ENCODE data around the gene TPBGL. TPM values are rescaled to one million over a fixed set of nuclear protein-coding genes. Genes with fewer than 3 reads are reported as not detected.

TPBGL gene
- total and polyA plus RNA-seq, 2 donors, result 0.38 TPM; not detected in 1

DNA sequence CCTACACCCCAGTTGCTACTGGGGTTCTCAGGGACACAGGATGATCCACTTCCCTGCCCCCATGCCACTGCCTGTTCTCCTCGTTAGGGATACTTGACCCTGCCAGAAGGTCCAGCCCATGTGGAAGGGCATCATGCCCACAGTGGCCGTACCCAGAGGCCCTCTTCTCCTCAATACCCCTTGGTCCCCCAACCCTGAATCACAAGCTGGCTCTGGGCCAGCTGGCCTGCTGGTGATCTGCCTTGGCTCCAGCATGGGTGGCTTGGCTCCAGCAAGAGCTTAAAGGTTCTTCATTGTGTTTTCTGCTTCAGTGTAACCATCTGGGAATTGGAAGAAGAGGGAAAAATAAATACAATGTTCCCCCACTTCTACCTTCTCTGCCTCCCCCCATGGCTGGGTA, 11.1 kb upstream of the TPBGL start:
- no peak overlapping the region for H3K27ac ChIP-seq (ENCODE audit: low read depth)
- DNase-seq (ENCODE audit: extremely low spot score), result no peak
- no peaks in the 10 kb centered on the region for H3K36me3 ChIP-seq (ENCODE audit: insufficient read depth)
- no peak overlapping the region for H3K4me3 ChIP-seq (ENCODE audit: low read depth, low read length)
- WGBS, result 49% methylated on average over 2 of the region's 2 CpGs
- no peaks in the 10 kb centered on the region for H3K4me1 ChIP-seq (ENCODE audit: insufficient read depth)

DNA sequence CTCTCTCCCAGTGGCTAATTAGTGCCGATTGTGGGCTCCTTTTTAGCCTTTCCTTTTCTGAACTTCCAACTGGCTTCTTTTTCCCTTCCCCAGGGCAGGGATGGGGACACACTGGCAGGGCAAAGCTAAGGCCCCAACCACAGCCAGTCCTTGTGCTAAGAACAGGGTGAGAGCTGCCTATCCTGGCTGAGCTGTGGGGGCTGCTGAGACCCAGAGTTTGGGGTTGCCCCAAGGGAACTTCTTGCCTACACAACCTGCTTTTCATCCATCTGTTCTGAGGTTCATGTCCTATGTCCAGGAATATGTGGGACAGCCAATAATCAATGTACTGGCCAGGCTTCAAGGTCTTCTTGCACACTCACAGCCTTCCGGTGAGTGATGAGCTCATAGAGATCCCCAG, 10.0 kb upstream of the TPBGL start:
- Histone ChIP-seq H3K4me3 (ENCODE audit: low read depth, low read length) (no peak overlapping the region), H3K36me3 (ENCODE audit: insufficient read depth) (no peaks in the 10 kb centered on the region), H3K27ac (ENCODE audit: low read depth) (no peak overlapping the region), H3K4me1 (ENCODE audit: insufficient read depth) (no peaks in the 10 kb centered on the region)
- no peak for DNase-seq (ENCODE audit: extremely low spot score)
- WGBS, result 80% methylated on average over 2 of the region's 2 CpGs

DNA sequence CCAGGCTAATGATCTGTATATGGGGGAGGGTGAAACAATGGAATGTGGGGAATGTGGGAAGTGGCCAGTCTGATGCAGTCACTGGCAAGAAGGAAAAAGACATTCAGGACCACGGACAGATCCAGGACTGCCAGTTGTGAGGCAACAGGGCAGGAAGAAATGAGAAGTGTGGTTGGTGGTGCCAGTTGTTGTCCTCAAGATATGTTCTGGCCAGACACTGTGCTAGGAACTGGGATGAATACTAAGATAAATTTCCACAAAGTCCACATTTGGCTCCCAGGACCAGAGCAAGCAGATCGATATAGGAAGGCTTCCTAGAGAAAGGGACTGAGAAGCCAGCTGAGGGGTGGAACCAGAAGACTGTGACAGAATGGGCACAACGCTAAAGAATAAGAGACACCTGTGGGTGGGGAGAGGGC, 6.8 kb upstream of the TPBGL start:
- no peak for DNase-seq (ENCODE audit: extremely low spot score)
- H3K4me1 ChIP-seq (ENCODE audit: insufficient read depth), result no peaks in the 10 kb centered on the region
- H3K36me3 ChIP-seq (ENCODE audit: insufficient read depth), result no peaks in the 10 kb centered on the region
- H3K4me3 ChIP-seq (ENCODE audit: low read depth, low read length), result no peak overlapping the region
- WGBS, result 46% methylated on average over 3 of the region's 3 CpGs
- no peak overlapping the region for H3K27ac ChIP-seq (ENCODE audit: low read depth)

DNA sequence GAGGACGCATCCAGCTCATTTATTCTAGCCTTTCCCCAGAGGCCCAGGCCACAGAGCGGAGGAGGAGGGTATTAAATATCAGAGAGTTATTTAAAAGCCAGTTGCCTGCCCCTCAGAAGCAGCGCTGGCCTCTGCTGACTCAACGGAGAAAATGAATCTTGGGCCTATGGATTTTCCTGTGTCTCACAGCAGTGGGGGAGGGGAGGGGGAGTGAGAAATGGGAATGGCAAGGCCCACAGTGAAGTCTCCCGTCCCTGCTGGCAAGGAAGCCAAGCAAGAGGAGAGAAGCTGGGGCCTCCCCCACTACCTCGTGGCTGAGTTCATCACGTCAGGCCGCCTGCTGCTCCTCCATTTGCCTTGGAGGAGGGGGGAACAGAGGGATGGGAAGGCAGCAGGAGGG, 4.5 kb upstream of the TPBGL start:
- Histone ChIP-seq H3K4me1 (ENCODE audit: insufficient read depth) (no peaks in the 10 kb centered on the region), H3K27ac (ENCODE audit: low read depth) (no peak overlapping the region), H3K36me3 (ENCODE audit: insufficient read depth) (no peaks in the 10 kb centered on the region), H3K4me3 (ENCODE audit: low read depth, low read length) (no peak overlapping the region)
- WGBS, result 38% methylated on average over 8 of the region's 8 CpGs
- no peak for DNase-seq (ENCODE audit: extremely low spot score)

DNA sequence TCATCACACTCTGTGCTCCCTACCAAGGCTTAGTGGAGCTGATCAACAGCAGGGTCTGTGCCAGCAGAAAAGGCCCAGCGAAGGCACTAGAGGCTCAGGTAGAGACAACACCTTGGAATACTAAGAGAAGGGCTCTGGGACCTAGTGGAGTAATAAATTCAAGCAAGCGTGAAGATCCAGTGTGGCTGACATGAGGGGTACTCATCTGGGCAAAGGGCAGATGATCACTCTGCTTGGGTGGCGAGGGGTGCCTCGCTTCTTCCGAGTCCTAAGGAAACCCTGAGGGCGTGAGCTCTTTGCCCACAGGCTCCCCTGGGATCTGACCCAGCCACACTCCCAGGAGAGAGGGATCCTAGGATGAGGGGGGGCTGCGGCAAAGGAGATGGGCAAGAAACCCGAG, 3.5 kb upstream of the TPBGL start:
- H3K4me3 ChIP-seq (ENCODE audit: low read depth, low read length), result no peak overlapping the region
- H3K27ac ChIP-seq (ENCODE audit: low read depth), result no peak overlapping the region
- no peak for DNase-seq (ENCODE audit: extremely low spot score)
- no peaks in the 10 kb centered on the region for H3K36me3 ChIP-seq (ENCODE audit: insufficient read depth)
- 82% methylated on average over 8 of the region's 8 CpGs for WGBS
- no peaks in the 10 kb centered on the region for H3K4me1 ChIP-seq (ENCODE audit: insufficient read depth)

DNA sequence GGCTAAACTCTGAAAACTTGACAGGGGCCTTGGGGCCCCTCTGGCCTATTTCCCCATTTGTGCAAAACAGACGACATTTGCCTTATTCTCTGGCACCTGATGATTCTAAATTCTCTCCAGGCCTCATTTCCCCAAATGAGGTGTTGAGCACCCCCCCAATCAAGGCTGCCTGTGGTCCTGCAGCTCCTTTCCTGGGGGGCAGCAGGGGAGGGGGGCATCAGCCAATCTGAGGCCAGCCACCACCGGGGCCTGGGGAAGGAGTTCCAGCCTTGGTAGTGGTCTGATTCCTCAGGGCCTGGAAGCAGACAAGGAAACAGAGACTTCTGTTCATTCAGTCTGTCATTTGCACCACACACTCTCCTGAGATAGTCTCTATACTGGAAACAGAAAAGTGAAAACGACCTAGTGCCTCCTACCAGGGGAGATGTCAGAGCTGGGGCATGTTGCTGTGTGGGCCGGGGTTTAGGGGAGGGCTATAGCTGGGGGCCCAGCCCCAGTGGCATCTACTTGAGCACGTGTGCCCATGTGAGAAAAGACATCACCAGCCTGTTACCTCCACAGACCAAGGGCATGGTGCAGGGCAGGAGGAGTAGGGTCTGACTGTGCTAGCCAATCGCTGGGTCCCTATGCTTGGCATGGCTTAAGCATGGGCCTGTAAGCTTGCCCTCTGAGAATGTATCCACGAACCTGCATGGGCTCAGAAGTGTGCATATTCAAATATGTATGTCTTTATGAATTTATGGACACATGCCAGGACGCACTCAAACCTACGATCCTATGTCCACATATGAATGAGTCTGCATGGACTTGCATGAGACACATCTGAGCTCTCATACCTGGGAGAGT, 1.8 kb upstream of the TPBGL start:
- no peak overlapping the region for H3K4me3 ChIP-seq (ENCODE audit: low read depth, low read length)
- H3K36me3 ChIP-seq (ENCODE audit: insufficient read depth), result no peaks in the 10 kb centered on the region
- WGBS, result 78% methylated on average over 9 of the region's 9 CpGs
- no peak overlapping the region for H3K27ac ChIP-seq (ENCODE audit: low read depth)
- no peak for DNase-seq (ENCODE audit: extremely low spot score)
- peaks cover 2% of the 10 kb centered on the region for H3K4me1 ChIP-seq (ENCODE audit: insufficient read depth)

DNA sequence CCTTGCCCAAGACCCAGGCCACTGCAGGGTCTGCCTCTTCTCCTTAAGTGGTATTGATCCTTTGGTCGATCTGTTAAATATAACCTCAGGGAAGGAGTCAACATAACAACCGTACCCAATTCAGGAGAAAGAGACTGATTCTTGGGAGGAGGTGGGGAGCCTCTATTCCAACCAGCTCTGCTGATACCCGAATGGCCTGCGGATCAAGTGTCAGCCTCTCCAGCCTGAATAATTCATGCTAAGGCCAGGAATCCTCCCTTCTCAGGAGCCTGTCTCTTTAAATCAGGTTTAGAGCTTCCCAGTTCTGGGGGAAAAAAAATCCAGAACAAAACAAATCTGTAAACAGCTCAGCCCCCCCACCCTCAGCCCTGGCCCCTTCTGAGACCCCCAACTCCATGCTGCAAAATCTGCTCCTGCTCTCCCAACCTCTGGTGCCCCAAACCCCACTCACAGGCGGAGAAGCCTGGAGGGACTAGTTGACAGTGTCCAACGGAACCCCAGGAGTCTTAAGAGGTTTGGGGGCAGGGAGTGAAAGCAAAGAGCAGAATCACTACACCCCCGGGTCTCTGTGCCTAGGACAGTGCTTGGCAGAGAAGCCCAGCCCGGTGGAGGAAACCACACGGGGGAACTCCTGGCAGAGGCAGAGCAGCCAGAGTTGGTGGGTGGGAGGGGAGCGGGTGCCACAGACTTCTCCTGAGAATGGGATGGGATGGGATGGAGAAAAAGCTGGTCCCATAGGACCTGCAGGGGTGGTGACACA, 863 bp upstream of the TPBGL start:
- no peak for DNase-seq (ENCODE audit: extremely low spot score)
- H3K4me3 ChIP-seq (ENCODE audit: low read depth, low read length), result no peak overlapping the region
- no peaks in the 10 kb centered on the region for H3K36me3 ChIP-seq (ENCODE audit: insufficient read depth)
- H3K27ac ChIP-seq (ENCODE audit: low read depth), result no peak overlapping the region
- peaks cover 2% of the 10 kb centered on the region for H3K4me1 ChIP-seq (ENCODE audit: insufficient read depth)
- 48% methylated on average over 10 of the region's 10 CpGs for WGBS

DNA sequence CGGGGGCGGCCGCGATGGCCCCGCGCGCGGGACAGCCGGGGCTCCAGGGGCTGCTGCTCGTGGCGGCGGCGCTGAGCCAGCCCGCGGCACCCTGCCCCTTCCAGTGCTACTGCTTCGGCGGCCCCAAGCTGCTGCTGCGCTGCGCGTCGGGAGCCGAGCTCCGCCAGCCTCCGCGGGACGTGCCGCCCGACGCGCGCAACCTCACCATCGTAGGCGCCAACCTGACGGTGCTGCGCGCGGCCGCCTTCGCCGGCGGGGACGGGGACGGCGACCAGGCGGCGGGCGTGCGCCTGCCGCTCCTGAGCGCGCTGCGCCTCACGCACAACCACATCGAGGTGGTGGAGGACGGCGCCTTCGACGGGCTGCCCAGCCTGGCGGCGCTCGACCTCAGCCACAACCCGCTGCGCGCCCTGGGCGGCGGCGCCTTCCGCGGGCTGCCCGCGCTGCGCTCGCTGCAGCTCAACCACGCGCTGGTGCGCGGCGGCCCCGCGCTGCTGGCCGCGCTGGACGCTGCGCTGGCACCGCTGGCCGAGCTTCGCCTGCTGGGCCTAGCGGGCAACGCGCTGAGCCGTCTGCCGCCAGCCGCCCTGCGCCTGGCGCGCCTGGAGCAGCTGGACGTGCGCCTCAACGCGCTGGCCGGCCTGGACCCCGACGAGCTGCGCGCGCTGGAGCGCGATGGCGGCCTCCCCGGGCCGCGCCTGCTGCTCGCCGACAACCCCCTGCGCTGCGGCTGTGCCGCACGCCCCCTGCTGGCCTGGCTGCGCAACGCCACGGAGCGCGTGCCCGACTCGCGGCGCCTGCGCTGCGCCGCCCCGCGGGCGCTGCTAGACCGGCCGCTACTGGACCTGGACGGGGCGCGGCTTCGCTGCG, 697 bp downstream of the TPBGL start:
- under 1% methylated on average over 140 of the region's 140 CpGs for WGBS
- peak overlapping the region; percentile 40 for H3K4me3 ChIP-seq (ENCODE audit: low read depth, low read length)
- DNase-seq (ENCODE audit: extremely low spot score), result peak; percentile 45

DNA sequence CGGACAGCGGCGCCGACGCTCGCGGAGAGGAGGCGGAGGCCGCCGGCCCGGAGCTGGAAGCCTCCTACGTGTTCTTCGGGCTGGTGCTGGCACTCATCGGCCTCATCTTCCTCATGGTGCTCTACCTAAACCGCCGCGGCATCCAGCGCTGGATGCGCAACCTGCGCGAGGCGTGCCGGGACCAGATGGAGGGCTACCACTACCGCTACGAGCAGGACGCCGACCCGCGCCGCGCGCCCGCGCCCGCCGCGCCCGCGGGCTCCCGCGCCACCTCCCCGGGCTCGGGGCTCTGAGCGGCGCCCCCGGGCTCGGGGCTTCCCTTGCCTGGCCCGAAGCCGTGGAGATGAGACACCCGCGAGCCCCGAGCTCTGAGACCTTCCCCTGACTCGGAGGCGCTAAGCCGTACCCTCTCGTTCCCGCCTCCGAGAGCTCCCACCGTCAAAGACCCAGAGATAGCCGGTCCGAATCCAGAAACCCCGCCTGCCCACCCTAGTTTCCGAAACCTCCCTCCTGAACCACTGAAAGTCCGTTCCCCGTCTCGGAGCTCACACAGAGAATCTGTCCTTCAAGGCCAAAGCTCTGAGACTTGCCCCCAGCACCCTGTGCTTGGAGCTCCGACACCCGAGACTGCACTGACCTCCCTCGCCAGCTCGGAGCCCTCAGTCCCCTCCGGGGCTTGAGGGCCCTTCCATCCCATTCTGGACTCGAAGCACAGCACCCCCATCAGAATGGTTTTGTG, 1.5 kb downstream of the TPBGL start:
- H3K4me3 ChIP-seq (ENCODE audit: low read depth, low read length), result peak overlapping the region; percentile 40
- H3K36me3 ChIP-seq (ENCODE audit: insufficient read depth), result no peaks in the 10 kb centered on the region
- no peak overlapping the region for H3K27ac ChIP-seq (ENCODE audit: low read depth)
- H3K4me1 ChIP-seq (ENCODE audit: insufficient read depth), result peaks cover 2% of the 10 kb centered on the region
- no peak for DNase-seq (ENCODE audit: extremely low spot score)
- 4% methylated on average over 72 of the region's 72 CpGs for WGBS

More for the DNA sequence above, 697 bp downstream of the TPBGL start:
- H3K27ac ChIP-seq (ENCODE audit: low read depth), result no peak overlapping the region
- no peaks in the 10 kb centered on the region for H3K36me3 ChIP-seq (ENCODE audit: insufficient read depth)
- peaks cover 2% of the 10 kb centered on the region for H3K4me1 ChIP-seq (ENCODE audit: insufficient read depth)

DNA sequence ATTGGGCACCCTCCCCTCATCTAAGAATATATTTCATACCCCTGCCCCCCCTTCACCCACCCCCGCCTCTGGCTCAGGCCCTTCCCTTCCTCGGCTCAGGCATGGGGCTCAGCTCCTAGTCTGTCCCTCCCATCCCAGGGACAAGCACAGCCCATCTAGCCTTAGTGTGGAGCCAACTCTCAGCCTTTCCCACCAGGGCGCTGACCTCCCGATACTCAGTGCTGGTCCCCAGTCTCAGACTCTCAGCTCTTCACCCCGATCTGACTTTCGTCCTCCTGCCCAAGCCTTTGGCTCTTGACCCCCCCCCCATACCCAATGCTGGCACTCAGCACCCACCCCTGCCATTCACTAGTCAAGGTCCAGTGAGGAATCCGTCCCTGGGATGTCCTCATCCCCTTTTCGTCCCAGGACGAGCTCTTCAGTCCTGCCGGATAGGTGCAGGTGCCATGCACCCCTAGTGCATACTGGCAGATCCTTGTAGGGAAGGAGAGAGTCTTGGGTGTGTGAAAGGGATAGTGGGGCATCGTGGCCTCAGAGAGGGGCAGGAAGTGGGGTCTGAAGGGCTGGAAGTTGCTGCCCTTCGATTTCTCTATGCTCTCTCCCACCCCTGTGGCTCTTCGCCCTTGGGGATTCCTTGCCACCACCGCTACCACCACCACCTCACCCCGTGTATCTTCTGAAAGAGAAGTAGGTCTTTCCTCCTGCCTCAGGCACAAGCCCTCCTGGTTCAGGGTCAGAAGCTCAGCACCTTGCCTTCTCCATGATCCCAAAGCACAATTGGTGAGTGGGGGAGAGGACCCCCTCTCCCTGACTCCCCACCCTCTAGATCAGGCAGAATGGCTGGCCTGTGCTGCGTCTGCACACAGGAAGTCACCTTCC, 2.4 kb downstream of the TPBGL start:
- WGBS, result 80% methylated on average over 16 of the region's 16 CpGs
- no peak for DNase-seq (ENCODE audit: extremely low spot score)
- H3K4me3 ChIP-seq (ENCODE audit: low read depth, low read length), result no peak overlapping the region

DNA sequence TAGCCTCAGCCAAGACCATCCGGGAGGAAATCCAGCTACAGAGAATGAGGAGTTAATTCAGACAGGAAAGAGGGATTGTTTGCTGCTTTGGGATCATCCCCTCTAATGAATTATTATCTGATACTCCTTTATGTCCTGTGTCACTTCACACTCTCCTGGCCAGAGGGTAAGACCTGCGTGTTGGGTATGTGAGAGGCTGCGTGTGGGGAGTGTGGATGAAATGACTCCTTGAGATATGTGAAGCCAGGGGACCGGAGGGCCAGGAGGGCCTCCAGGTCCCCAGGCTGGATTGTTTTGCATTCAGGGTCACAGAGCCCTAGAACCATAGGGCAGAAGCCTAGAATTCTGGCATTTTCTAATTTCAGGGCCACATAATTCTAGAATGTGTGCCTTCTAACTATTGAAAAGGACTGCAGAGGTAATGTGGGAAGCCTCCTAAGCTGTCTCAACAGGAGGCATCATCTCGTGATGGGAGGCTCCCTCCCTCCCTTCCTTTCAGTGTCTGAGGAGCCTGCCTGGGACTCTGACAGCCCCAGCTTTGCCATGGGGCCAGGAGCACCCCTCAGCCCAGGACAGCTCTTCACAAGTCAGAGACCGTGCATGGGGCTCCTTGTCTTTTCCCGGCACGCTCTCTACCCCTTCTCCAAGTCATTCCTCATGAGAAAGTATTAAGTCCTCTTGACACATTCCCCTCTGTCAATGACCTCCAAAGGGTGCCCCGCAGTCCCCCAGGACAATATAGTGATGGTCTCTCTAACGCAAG, 3.7 kb downstream of the TPBGL start:
- Histone ChIP-seq H3K4me1 (ENCODE audit: insufficient read depth) (peaks cover 2% of the 10 kb centered on the region), H3K27ac (ENCODE audit: low read depth) (no peak overlapping the region), H3K36me3 (ENCODE audit: insufficient read depth) (no peaks in the 10 kb centered on the region), H3K4me3 (ENCODE audit: low read depth, low read length) (no peak overlapping the region)
- WGBS, result 78% methylated on average over 10 of the region's 10 CpGs
- DNase-seq (ENCODE audit: extremely low spot score), result no peak

More for the DNA sequence above, 2.4 kb downstream of the TPBGL start:
- peaks cover 2% of the 10 kb centered on the region for H3K4me1 ChIP-seq (ENCODE audit: insufficient read depth)
- H3K27ac ChIP-seq (ENCODE audit: low read depth), result no peak overlapping the region
- H3K36me3 ChIP-seq (ENCODE audit: insufficient read depth), result no peaks in the 10 kb centered on the region

Data from urinary bladder (tissue), 4 donors.